GM19025 (cell line): ENCODE data around the gene YY1AP1.
"Not testable (repeated sequence)": the region's sequence is repeated elsewhere in the genome, so short reads cannot be mapped to it uniquely, and the experiment has no call there.

Experiments used
- ATAC-seq: cut with Tn5 transposase; IDR thresholded peaks from one replicate; pipeline ENCODE4 v1.9.1; 2021; ENCODE audit warnings: mild to moderate bottlenecking, low read depth, moderate library complexity; ENCODE audit not compliant: unreplicated experiment

Gene YY1AP1

GRCh38 chr1:155648207-155649147 lies 40.1 kb downstream of the YY1AP1 start:
- no peak for ATAC-seq

GRCh38 chr1:155646307-155646706 lies 42.3 kb downstream of the YY1AP1 start:
- ATAC-seq, result no peak

GRCh38 chr1:155645648-155646047 lies 42.9 kb downstream of the YY1AP1 start:
- ATAC-seq, result no peak

- ATAC-seq, result no peak
Observed at GRCh38 chr1:155645034-155645598, 43.5 kb downstream of the YY1AP1 start.

GRCh38 chr1:155643230-155643629 lies 45.3 kb downstream of the YY1AP1 start:
- ATAC-seq, result no peak

- not testable (repeated sequence) for ATAC-seq
Observed at GRCh38 chr1:155642559-155643180, 45.9 kb downstream of the YY1AP1 start.

- ATAC-seq, result no peak
Observed at GRCh38 chr1:155640367-155640766, 48.2 kb downstream of the YY1AP1 start.

- ATAC-seq, result no peak
Observed at GRCh38 chr1:155636397-155637153, 52.0 kb downstream of the YY1AP1 start.

- ATAC-seq, result not testable (repeated sequence)
Observed at GRCh38 chr1:155626428-155626827, 62.1 kb downstream of the YY1AP1 start.

GRCh38 chr1:155623357-155623756 lies 65.2 kb downstream of the YY1AP1 start:
- ATAC-seq, result no peak

- no peak for ATAC-seq
Observed at GRCh38 chr1:155622191-155622590, 66.4 kb downstream of the YY1AP1 start.

GRCh38 chr1:155613226-155613625 lies 75.3 kb downstream of the YY1AP1 start:
- ATAC-seq, result not testable (repeated sequence)

GRCh38 chr1:155610257-155610647 lies 78.3 kb downstream of the YY1AP1 start:
- ATAC-seq, result not testable (repeated sequence)

- peak; percentile 93 for ATAC-seq
Observed at GRCh38 chr1:155609515-155610256, 78.9 kb downstream of the YY1AP1 start, which contains the start of gene MSTO1. TSS of gene MSTO1 (plus strand) at chr1:155610218. CDS start at chr1:155610249, 31 bp downstream.
